Spleen (tissue), 11 donors: ENCODE measurements around the gene CYP4F12. TPM values are rescaled to one million over a fixed set of nuclear protein-coding genes. Genes with fewer than 3 reads are reported as not detected.

Source experiments
- DNase-seq: peaks from one replicate; pipeline ENCODE4 v3.0.0-alpha.2; 2020
- H3K27ac ChIP-seq, 8 donors: fragments of 200-600 bp; sonication (generic) in 7 of 8; 1 replicate in 4 of 8; 2 replicates in 4 of 8; pipeline versions ENCODE4 v1.5.0 to v1.8.0; 2016 to 2021; ENCODE audit warnings: inconsistent platforms in 4 of 8, mild to moderate bottlenecking in 4 of 8, moderate library complexity in 1 of 8
- H3K27me3 ChIP-seq, 7 donors: fragments of 200-600 bp; sonication (generic) in 6 of 7; replicated peaks in 1 of 7; 1 replicate in 4 of 7; 2 replicates in 3 of 7; pipeline versions ENCODE4 v1.5.0 to v1.8.0; 2016 to 2021; ENCODE audit warnings: inconsistent platforms in 3 of 7, mild to moderate bottlenecking in 1 of 7
- H3K36me3 ChIP-seq, 6 donors: fragments of 200-600 bp; sonication (generic) in 5 of 6; 1 replicate in 4 of 6; 2 replicates in 2 of 6; pipeline versions ENCODE4 v1.5.0 to v1.8.0; 2016 to 2021; ENCODE audit warnings: inconsistent platforms in 2 of 6
- H3K4me1 ChIP-seq, 6 donors: fragments of 200-600 bp; sonication (generic) in 5 of 6; 1 replicate in 3 of 6; 2 replicates in 3 of 6; pipeline versions ENCODE4 v1.5.0 to v1.8.0; 2016 to 2021; ENCODE audit warnings: inconsistent platforms in 3 of 6
- H3K4me3 ChIP-seq, 8 donors: fragments of 200-600 bp; sonication (generic) in 7 of 8; 1 replicate in 4 of 8; 2 replicates in 4 of 8; pipeline versions ENCODE4 v1.5.0 to v1.8.0; 2016 to 2021; ENCODE audit warnings: inconsistent platforms in 4 of 8, mild to moderate bottlenecking in 4 of 8, moderate library complexity in 2 of 8
- H3K9me3 ChIP-seq, 8 donors: fragments of 200-600 bp; sonication (generic) in 7 of 8; 1 replicate in 4 of 8; 2 replicates in 4 of 8; pipeline versions ENCODE4 v1.5.0 to v1.8.0; 2016 to 2021; ENCODE audit warnings: inconsistent platforms in 4 of 8
- POLR2A ChIP-seq, 3 donors: fragments of 450-650 bp; IDR thresholded peaks; one replicate each; pipeline ENCODE4 v1.5.1; 2017; ENCODE audit warnings: antibody characterized with exemption in 3 of 3, mild to moderate bottlenecking in 1 of 3
- POLR2AphosphoS5 ChIP-seq, 3 donors: sonication (generic); formaldehyde crosslinking; IDR thresholded peaks; one replicate each; pipeline ENCODE4 v1.5.1; 2017; ENCODE audit warnings: antibody characterized with exemption in 3 of 3
- WGBS, 5 donors: extraction: QIAGEN DNeasy Blood & Tissue Kit in 3 of 5; methylation state at CpG; one replicate each; pipeline versions ENCODE4 v1.1.5 to v1.1.7; 2013 to 2018; 5-methylcytosine and 5-hydroxymethylcytosine counted together
- intact Hi-C: fragments of 100-400 bp; cut with DNase I; formaldehyde crosslinking; loops from one replicate; pipeline ENCODE4 v1.15.0; 2023; ENCODE audit warnings: low total_unique reads
- polyA plus RNA-seq, 3 donors: library from polyadenylated mRNA; stranded (reverse); fragments of 200-250 nt; gene quantifications; one replicate each; pipeline ENCODE4 v1.2.1, GENCODE V29; 2013
- total RNA-seq, 7 donors: library from RNA; depleted of rRNA in 3 of 7; stranded (reverse); fragments of >200 nt in 3 of 7; fragmentation: NEBNext Ultra II Directional in 4 of 7; extraction: Animal tissue kit (Norgen Biotek cat#: 25700) in 4 of 7; gene quantifications; one replicate each; pipeline versions ENCODE4 v1.1.0 to v1.2.1, GENCODE V29; 2016 to 2021
- TF ChIP-seq, protein P1 (sequence below), 11 experiments: fragments of 200-600 bp in 7 of 11; fragments of 450-650 bp in 4 of 11; sonication (generic) in 4 of 11; IDR thresholded peaks in 8 of 11; conservative IDR thresholded peaks in 3 of 11; 1 replicate in 7 of 11; 2 replicates in 4 of 11; pipeline versions ENCODE4 v1.4.0 to v1.8.0; 2016 to 2021; ENCODE audit warnings: antibody characterized with exemption in 11 of 11, inconsistent platforms in 4 of 11, mild to moderate bottlenecking in 1 of 11
- donor health status: healthy with polysubstance abuse.
- donor health status: DM: no; HTN: no; CAD: no; lungs with moderate emphysema.
- donor health status: DM: no; HTN: no; CAD: no.
- donor health status: Bipolar disorder and iron deficiency.
- donor health status: healthy.
- donor health status: DM: no; HTN: no; CAD: no.
- donor health status: DM: yes; HTN: yes; CAD: no.

The CYP4F12 gene
- total and polyA plus RNA-seq, 10 donors = 1.9 to 8.3 (median 4.1) TPM

DNA sequence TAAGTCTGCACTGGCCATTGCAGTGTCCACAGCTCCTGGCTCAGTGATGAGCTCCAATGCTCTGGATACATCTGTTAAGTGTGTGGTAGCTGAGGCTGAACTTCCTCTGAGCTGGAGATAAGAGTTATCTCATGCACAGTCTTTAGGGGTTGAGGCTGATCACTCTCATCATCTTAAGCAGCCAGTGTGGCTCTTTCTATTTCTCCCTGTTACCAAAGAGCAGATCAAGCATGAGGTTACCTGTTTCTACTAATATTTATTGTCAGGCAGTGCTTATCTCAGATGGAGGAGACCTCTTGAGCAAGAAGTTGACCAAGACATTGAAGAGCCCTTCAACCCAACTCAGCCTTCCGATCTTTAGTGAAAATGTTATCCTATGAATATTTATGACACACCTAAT, 48.4 kb downstream of the CYP4F12 start:
- H3K9me3 ChIP-seq = no peaks in the 10 kb centered on the region
- no peak overlapping the region for H3K27ac ChIP-seq
- H3K27me3 ChIP-seq = peaks cover 0 to 92% (median 14%) of the 10 kb centered on the region in 7 donors
- H3K4me1 ChIP-seq = no peaks in the 10 kb centered on the region
- 79 to 93% (median 85%) methylated on average over 1 of the region's 1 CpG for WGBS, 5 donors
- H3K36me3 ChIP-seq = no peaks in the 10 kb centered on the region
- TF ChIP-seq, protein P1, sequence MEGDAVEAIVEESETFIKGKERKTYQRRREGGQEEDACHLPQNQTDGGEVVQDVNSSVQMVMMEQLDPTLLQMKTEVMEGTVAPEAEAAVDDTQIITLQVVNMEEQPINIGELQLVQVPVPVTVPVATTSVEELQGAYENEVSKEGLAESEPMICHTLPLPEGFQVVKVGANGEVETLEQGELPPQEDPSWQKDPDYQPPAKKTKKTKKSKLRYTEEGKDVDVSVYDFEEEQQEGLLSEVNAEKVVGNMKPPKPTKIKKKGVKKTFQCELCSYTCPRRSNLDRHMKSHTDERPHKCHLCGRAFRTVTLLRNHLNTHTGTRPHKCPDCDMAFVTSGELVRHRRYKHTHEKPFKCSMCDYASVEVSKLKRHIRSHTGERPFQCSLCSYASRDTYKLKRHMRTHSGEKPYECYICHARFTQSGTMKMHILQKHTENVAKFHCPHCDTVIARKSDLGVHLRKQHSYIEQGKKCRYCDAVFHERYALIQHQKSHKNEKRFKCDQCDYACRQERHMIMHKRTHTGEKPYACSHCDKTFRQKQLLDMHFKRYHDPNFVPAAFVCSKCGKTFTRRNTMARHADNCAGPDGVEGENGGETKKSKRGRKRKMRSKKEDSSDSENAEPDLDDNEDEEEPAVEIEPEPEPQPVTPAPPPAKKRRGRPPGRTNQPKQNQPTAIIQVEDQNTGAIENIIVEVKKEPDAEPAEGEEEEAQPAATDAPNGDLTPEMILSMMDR (IDR thresholded peaks at IDR 0.05 in 8 of 11, conservative IDR thresholded peaks at IDR 0.05 in 3 of 11) = no peak
- TF ChIP-seq POLR2AphosphoS5 (IDR thresholded peaks at IDR 0.05) (no peak), POLR2A (IDR thresholded peaks at IDR 0.05) (no peak)
- intact Hi-C loops = no loop called here
- H3K4me3 ChIP-seq = no peak overlapping the region
- DNase-seq = no peak

DNA sequence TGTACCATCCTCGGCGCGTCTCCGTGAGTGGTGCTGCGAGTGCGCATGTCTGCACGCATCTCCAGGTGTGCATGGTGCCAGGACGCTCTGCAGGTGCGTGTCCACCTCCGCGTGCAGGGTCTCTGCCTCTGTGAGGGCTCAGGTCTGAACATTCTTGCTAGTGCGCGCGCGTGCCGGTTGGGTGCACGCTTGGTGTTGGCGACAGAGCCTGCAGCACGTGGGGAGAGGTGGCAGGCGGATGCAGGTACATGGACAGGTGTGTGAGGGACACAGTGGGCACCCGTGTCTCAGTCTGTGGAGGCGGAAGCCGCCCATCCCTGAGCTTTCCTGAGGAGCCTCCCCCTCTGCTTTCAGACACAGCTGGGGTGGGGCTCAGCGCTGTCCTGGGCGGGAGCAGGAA, 50.1 kb downstream of the CYP4F12 start:
- H3K27ac ChIP-seq = no peak overlapping the region
- WGBS, 5 donors = 27 to 42% (median 30%) methylated on average over 14 to 25 of the region's 25 CpGs
- no peaks in the 10 kb centered on the region for H3K9me3 ChIP-seq
- no peak overlapping the region for H3K4me3 ChIP-seq
- H3K27me3 ChIP-seq = peaks cover 0 to 92% (median 15%) of the 10 kb centered on the region in 7 donors
- H3K4me1 ChIP-seq = no peaks in the 10 kb centered on the region
- intact Hi-C loops = no loop called here
- H3K36me3 ChIP-seq = no peaks in the 10 kb centered on the region
- TF ChIP-seq POLR2A (IDR thresholded peaks at IDR 0.05) (no peak), POLR2AphosphoS5 (IDR thresholded peaks at IDR 0.05) (no peak)
- TF ChIP-seq, protein P1 (IDR thresholded peaks at IDR 0.05 in 8 of 11, conservative IDR thresholded peaks at IDR 0.05 in 3 of 11) = no peak
- no peak for DNase-seq

DNA sequence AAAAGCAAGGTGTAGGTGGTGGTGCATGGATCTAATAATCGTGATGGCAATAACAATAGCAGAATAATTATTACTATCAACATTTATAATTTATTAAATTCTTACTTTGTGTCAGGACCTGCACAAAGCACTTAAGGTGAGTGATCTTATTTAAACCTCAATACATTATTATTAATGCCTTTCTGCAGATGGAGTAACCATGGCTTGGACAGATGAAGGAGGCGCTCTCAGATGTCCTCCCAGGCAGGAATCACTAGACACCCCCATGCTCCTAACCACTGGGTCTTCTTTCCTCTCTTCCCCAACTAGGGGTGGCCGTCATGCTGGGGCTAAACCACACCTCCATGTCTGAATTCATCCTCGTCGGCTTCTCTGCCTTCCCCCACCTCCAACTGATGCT, 54.8 kb downstream of the CYP4F12 start, which contains the start of gene OR10H2:
TSS of gene OR10H2 (plus strand) at position 301 of the 400 bp plus-strand sequence. CDS start at position 321, 20 bp downstream.
- no peaks in the 10 kb centered on the region for H3K36me3 ChIP-seq
- 75 to 90% (median 78%) methylated on average over 5 of the region's 5 CpGs for WGBS, 5 donors
- H3K4me3 ChIP-seq = no peak within 1 kb of the TSS
- H3K27ac ChIP-seq = no peak within 1 kb of the TSS
- peaks cover 0 to 61% (median 15%) of the 10 kb centered on the region in 7 donors for H3K27me3 ChIP-seq
- H3K9me3 ChIP-seq = peaks cover 0 to 5% (median 0%) of the 10 kb centered on the region in 8 donors
- intact Hi-C loops = no loop called here
- TF ChIP-seq POLR2AphosphoS5 (IDR thresholded peaks at IDR 0.05) (no peak), POLR2A (IDR thresholded peaks at IDR 0.05) (no peak)
- TF ChIP-seq, protein P1 (IDR thresholded peaks at IDR 0.05 in 8 of 11, conservative IDR thresholded peaks at IDR 0.05 in 3 of 11) = no peak
- H3K4me1 ChIP-seq = no peaks in the 10 kb centered on the region
- DNase-seq = no peak

DNA sequence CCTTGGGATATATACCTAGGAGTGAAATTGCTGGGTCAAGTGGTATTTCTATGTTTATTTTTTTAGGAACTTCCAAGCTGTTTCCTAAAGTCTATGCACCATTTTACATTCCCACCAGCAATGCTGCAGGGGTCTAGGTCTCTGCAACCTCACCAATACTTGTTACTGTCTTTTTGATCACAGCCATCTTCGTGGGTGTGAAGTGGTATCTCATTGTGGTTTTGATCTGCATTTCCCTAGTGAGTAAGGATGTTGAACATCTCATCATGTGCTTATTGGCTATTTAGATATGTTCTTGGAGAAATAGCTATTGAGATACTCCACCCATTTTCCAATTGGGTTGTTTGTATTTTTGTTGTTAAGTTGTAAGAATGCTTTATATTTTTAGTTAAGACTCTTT, 57.7 kb downstream of the CYP4F12 start:
- Histone ChIP-seq H3K4me3 (no peak overlapping the region), H3K36me3 (no peaks in the 10 kb centered on the region), H3K27me3 (peaks cover 0 to 38% (median under 1%) of the 10 kb centered on the region in 7 donors), H3K9me3 (peaks cover 0 to 5% (median 0%) of the 10 kb centered on the region in 8 donors), H3K4me1 (no peaks in the 10 kb centered on the region), H3K27ac (no peak overlapping the region)
- 29 to 42% (median 39%) methylated on average over 1 of the region's 1 CpG for WGBS, 5 donors
- no peak for DNase-seq
- intact Hi-C loops = no loop called here
- no peak for TF ChIP-seq POLR2A (IDR thresholded peaks at IDR 0.05)
- TF ChIP-seq, protein P1 (IDR thresholded peaks at IDR 0.05 in 8 of 11, conservative IDR thresholded peaks at IDR 0.05 in 3 of 11) = no peak
- TF ChIP-seq POLR2AphosphoS5 (IDR thresholded peaks at IDR 0.05) = no peak
